ENCODE data around the gene HDAC7. TPM values are rescaled to one million over a fixed set of nuclear protein-coding genes. Genes with fewer than 3 reads are reported as not detected.

HDAC7 gene
- total and polyA plus RNA-seq, 7 experiments from 2014 or later: 16.7 to 194 (median 153) TPM

DNA sequence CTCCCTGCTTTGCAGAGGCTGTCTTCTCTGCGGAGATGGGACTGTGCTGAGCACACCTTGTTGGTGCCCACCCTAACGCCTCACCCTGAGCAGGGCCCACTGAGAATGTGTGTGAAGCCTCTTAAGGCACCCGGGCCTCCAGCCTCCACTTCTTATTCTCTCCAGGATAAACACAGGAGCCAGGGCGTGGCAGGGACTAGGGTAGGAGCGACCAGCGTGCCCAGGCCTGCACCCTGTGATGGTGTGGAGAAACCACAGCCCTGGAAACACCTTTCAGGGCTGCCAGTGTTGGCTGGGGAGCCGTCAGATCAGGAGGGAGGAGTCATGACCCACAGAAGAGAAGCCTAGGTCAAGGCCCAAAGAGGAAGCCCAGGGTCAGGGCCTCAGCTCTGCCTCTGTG is 43.8 kb upstream of the HDAC7 start:
- H3K4me1 ChIP-seq (ENCODE audit: control insufficient read depth in 2 of 2, insufficient read depth in 2 of 2, low read length in 2 of 2): no peaks in the 10 kb centered on the region
- ChIA-PET CTCF (no interaction called here), POLR2A (no interaction called here)
- no peaks in the 10 kb centered on the region for H3K9me3 Mint-ChIP-seq
- H3K27me3 ChIP-seq (ENCODE audit: control insufficient read depth in 2 of 2, insufficient read depth in 2 of 2, low read length in 2 of 2): no peaks in the 10 kb centered on the region
- no peak overlapping the region for H3K27ac ChIP-seq (ENCODE audit: low read depth, low read length)
- H3K4me1 Mint-ChIP-seq: peaks cover 0 to 85% (median 4%) of the 10 kb centered on the region in 7 donors
- intact Hi-C loops (cut with micrococcal nuclease): no loop called here
- H3K4me3 ChIP-seq (ENCODE audit: low read length): no peak overlapping the region
- H3K27ac Mint-ChIP-seq: no peak overlapping the region
- ATAC-seq: no peak
- peaks cover 0 to 32% (median 0%) of the 10 kb centered on the region in 5 donors for H3K36me3 Mint-ChIP-seq
- no peaks in the 10 kb centered on the region for H3K9me3 ChIP-seq (ENCODE audit: control insufficient read depth in 2 of 3, low read length in 3 of 3)
- no peak overlapping the region for H3K4me3 Mint-ChIP-seq
- no peak for DNase-seq
- no peaks in the 10 kb centered on the region for H3K27me3 Mint-ChIP-seq
- H3K36me3 ChIP-seq (ENCODE audit: control insufficient read depth in 2 of 3, insufficient read depth in 3 of 3, low read length in 3 of 3): no peaks in the 10 kb centered on the region

DNA sequence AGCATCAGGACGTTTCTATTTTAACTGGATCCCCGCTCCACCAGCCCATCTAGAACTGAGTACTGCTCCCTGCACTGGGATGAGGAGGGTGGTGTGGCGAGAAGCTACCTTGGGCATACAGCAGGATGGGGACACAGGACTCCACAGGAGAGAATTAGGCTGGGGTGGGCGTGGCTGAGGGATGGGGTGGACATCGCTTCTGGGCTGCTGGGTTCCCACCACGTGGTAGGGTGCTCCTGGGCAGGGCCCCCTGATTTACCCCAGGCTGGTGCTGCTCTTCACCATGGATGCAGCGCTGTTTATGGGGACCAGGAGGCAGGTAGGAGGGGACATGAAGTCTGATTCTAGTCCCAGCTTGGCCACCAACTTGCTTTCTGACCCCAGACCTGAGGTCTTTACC is 43.2 kb upstream of the HDAC7 start:
- Mint-ChIP-seq H3K36me3 (peaks cover 0 to 31% (median 0%) of the 10 kb centered on the region in 5 donors), H3K27me3 (no peaks in the 10 kb centered on the region), H3K4me1 (peaks cover 0 to 79% (median 4%) of the 10 kb centered on the region in 7 donors), H3K27ac (peak overlapping the region in 1 of 9 donors; percentile 13), H3K9me3 (no peaks in the 10 kb centered on the region), H3K4me3 (no peak overlapping the region)
- no peak for ATAC-seq
- Histone ChIP-seq H3K27ac (ENCODE audit: low read depth, low read length) (no peak overlapping the region), H3K36me3 (ENCODE audit: control insufficient read depth in 2 of 3, insufficient read depth in 3 of 3, low read length in 3 of 3) (no peaks in the 10 kb centered on the region), H3K9me3 (ENCODE audit: control insufficient read depth in 2 of 3, low read length in 3 of 3) (no peaks in the 10 kb centered on the region), H3K27me3 (ENCODE audit: control insufficient read depth in 2 of 2, insufficient read depth in 2 of 2, low read length in 2 of 2) (no peaks in the 10 kb centered on the region), H3K4me3 (ENCODE audit: low read length) (no peak overlapping the region), H3K4me1 (ENCODE audit: control insufficient read depth in 2 of 2, insufficient read depth in 2 of 2, low read length in 2 of 2) (no peaks in the 10 kb centered on the region)
- ChIA-PET POLR2A (no interaction called here), CTCF (interaction anchor here (1.6 kb wide), 1 partner anchor 20 kb away, joined by 3 read pairs; no protein-coding TSS in a partner anchor)
- intact Hi-C loops (cut with micrococcal nuclease): no loop called here
- DNase-seq: no peak

DNA sequence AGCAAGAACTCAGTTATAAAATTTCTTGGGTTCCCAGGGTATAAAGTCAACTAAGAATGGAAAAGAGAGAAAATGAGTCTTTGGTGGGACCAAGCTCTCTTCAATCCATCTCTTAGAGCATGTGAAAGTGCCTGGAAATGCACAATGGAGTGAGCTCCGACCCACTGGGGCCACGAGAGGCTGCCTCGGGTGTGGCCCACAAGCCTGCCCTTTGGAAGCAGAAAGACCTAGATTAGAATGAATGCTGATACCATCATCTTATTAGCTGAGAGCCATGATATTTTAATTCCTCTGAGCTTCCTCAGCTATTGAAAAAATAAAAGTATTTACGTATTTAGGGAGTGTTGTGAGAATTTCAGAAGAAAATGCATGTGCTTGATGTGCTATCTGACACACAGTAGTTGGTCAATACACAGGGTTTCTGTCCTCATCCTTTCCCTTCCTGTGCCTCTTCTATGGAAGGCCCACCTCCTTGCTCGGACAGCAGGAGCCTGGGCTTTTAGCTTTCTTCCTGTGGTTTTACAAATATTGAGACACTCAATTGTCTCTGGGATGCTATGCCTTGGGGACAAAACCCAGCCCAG is 42.6 kb upstream of the HDAC7 start:
- ATAC-seq: no peak
- Mint-ChIP-seq H3K4me1 (peaks cover 0 to 73% (median 4%) of the 10 kb centered on the region in 7 donors), H3K27ac (no peak overlapping the region), H3K36me3 (peaks cover 0 to 29% (median 0%) of the 10 kb centered on the region in 5 donors), H3K27me3 (no peaks in the 10 kb centered on the region), H3K4me3 (no peak overlapping the region), H3K9me3 (no peaks in the 10 kb centered on the region)
- Histone ChIP-seq H3K4me3 (ENCODE audit: low read length) (no peak overlapping the region), H3K36me3 (ENCODE audit: control insufficient read depth in 2 of 3, insufficient read depth in 3 of 3, low read length in 3 of 3) (no peaks in the 10 kb centered on the region), H3K27ac (ENCODE audit: low read depth, low read length) (no peak overlapping the region), H3K4me1 (ENCODE audit: control insufficient read depth in 2 of 2, insufficient read depth in 2 of 2, low read length in 2 of 2) (no peaks in the 10 kb centered on the region), H3K9me3 (ENCODE audit: control insufficient read depth in 2 of 3, low read length in 3 of 3) (no peaks in the 10 kb centered on the region), H3K27me3 (ENCODE audit: control insufficient read depth in 2 of 2, insufficient read depth in 2 of 2, low read length in 2 of 2) (no peaks in the 10 kb centered on the region)
- ChIA-PET POLR2A (no interaction called here), CTCF (interaction anchor here (1.6 kb wide), 1 partner anchor 21 kb away, joined by 3 read pairs; no protein-coding TSS in a partner anchor)
- DNase-seq: no peak
- intact Hi-C loops (cut with micrococcal nuclease): no loop called here

DNA sequence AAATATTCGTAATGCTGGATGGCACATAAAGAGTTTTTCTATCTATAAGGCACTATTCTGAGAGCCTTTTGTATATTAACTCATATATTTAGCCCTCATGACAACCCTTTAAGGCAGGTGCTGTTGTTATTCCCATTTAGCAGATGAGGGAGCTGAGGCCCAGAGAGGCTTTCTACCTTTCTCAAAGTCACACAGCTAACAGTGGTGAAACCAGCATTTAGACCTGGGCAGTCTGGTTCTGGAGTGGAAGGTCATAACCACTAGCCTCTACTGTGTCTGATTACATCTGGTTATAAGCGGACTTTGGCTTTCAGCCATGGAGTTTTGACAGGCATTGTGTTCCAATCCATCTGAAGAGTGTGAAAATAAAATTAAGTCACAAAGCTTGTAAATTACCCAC is 41.2 kb upstream of the HDAC7 start:
- no peak for ATAC-seq
- H3K36me3 ChIP-seq (ENCODE audit: control insufficient read depth in 2 of 3, insufficient read depth in 3 of 3, low read length in 3 of 3): no peaks in the 10 kb centered on the region
- ChIA-PET POLR2A (interaction anchor here (0.7 to 0.9 kb wide), 2 partner anchors 23 to 91 kb away, joined by 3 read pairs; no protein-coding TSS in a partner anchor), CTCF (no interaction called here)
- no peak overlapping the region for H3K4me3 ChIP-seq (ENCODE audit: low read length)
- peaks cover 0 to 29% (median 0%) of the 10 kb centered on the region in 5 donors for H3K36me3 Mint-ChIP-seq
- peak overlapping the region in 1 of 9 donors; percentile 64 for H3K27ac Mint-ChIP-seq
- peak overlapping the region in 1 of 10 donors; percentile 8 for H3K4me3 Mint-ChIP-seq
- no peaks in the 10 kb centered on the region for H3K9me3 ChIP-seq (ENCODE audit: control insufficient read depth in 2 of 3, low read length in 3 of 3)
- H3K9me3 Mint-ChIP-seq: no peaks in the 10 kb centered on the region
- no peaks in the 10 kb centered on the region for H3K4me1 ChIP-seq (ENCODE audit: control insufficient read depth in 2 of 2, insufficient read depth in 2 of 2, low read length in 2 of 2)
- no peaks in the 10 kb centered on the region for H3K27me3 ChIP-seq (ENCODE audit: control insufficient read depth in 2 of 2, insufficient read depth in 2 of 2, low read length in 2 of 2)
- DNase-seq: no peak
- no peaks in the 10 kb centered on the region for H3K27me3 Mint-ChIP-seq
- peaks cover 0 to 61% (median 4%) of the 10 kb centered on the region in 7 donors for H3K4me1 Mint-ChIP-seq
- intact Hi-C loops (cut with micrococcal nuclease): no loop called here
- H3K27ac ChIP-seq (ENCODE audit: low read depth, low read length): no peak overlapping the region

DNA sequence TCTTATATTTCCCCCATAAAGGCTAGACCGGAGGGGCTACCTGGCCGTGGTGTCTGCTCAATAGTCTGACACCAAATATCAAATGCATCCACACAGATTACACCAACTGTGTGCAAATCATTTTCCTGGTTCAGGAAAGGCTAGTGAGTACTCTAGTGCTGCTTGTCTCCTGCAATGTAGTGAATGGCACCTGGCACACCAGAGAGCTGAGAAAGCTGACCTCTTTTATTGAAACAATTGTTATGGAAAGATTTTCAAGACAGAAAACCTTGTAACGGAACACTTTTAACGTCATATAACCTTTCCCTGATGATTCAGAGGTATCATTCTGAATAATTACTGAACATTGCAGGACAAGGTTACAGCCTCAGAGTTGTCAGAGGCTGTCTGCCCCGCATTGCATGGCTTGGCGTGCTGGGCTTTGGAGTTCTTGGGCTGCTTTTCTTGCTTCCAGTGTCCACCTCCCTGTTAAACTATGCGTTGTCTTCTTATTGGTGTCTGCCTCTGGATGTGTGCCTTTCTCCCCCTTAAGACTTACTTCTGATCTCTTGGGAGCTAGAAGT is 40.7 kb upstream of the HDAC7 start:
- Histone ChIP-seq H3K9me3 (ENCODE audit: control insufficient read depth in 2 of 3, low read length in 3 of 3) (no peaks in the 10 kb centered on the region), H3K27me3 (ENCODE audit: control insufficient read depth in 2 of 2, insufficient read depth in 2 of 2, low read length in 2 of 2) (no peaks in the 10 kb centered on the region), H3K4me1 (ENCODE audit: control insufficient read depth in 2 of 2, insufficient read depth in 2 of 2, low read length in 2 of 2) (no peaks in the 10 kb centered on the region), H3K4me3 (ENCODE audit: low read length) (no peak overlapping the region), H3K27ac (ENCODE audit: low read depth, low read length) (no peak overlapping the region), H3K36me3 (ENCODE audit: control insufficient read depth in 2 of 3, insufficient read depth in 3 of 3, low read length in 3 of 3) (no peaks in the 10 kb centered on the region)
- ChIA-PET POLR2A (interaction anchor here (0.7 to 0.9 kb wide), 2 partner anchors 23 to 91 kb away, joined by 3 read pairs; no protein-coding TSS in a partner anchor), CTCF (no interaction called here)
- Mint-ChIP-seq H3K4me3 (peak overlapping the region in 1 of 10 donors; percentile 47), H3K9me3 (no peaks in the 10 kb centered on the region), H3K4me1 (peaks cover 0 to 61% (median 4%) of the 10 kb centered on the region in 7 donors), H3K27me3 (no peaks in the 10 kb centered on the region), H3K36me3 (peaks cover 0 to 30% (median 0%) of the 10 kb centered on the region in 5 donors), H3K27ac (peak overlapping the region in 1 of 9 donors; percentile 64)
- intact Hi-C loops (cut with micrococcal nuclease): no loop called here
- ATAC-seq (no peak), DNase-seq (peak in 1 of 9 donors; percentile 54)

DNA sequence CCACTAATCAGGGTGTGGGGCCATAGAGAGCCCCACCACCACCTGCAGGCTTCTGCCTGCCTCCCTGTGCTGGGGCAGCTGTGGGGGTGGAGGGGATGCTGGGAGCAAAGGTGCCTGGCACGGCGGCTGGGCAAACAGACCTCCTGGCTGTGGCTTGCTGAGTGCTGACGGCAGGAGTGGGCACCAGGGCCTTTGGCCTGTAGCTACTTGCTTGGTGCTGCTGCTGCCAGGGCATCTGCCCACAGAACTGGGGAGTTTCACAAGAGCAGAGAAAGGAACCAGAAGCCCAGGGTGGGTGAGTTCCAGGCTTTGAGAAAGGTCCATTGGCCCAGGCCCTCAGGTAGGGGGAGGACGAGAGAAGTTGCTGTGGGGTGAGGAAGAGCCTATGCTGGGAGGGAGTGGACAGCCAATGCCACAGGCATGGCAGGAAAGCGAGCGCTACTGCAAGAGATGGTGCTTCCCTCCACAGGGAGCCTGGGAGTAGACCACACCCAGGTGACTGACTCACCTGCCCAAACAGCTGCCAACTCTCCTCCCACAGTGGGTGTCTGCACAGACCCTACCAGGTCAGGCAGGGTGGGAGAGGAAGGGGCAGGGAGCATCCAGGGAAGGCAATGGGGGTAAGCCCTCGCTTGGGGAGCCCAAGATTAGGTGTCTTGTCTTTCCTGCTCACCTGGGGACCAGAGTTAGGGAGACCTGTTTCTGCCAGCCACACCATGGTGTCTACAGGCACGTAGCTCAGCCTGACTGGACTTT is 39.0 kb upstream of the HDAC7 start:
- CTCF ChIA-PET: no interaction called here
- Mint-ChIP-seq H3K27ac (peak overlapping the region in 1 of 9 donors; percentile 7), H3K4me1 (peaks cover 0 to 46% (median 4%) of the 10 kb centered on the region in 7 donors)

More for the DNA sequence above, 39.0 kb upstream of the HDAC7 start:
- no peaks in the 10 kb centered on the region for H3K4me1 ChIP-seq (ENCODE audit: control insufficient read depth in 2 of 2, insufficient read depth in 2 of 2, low read length in 2 of 2)
- no peak for DNase-seq
- no peaks in the 10 kb centered on the region for H3K27me3 ChIP-seq (ENCODE audit: control insufficient read depth in 2 of 2, insufficient read depth in 2 of 2, low read length in 2 of 2)
- ATAC-seq: no peak
- POLR2A ChIA-PET: no interaction called here
- no peak overlapping the region for H3K4me3 Mint-ChIP-seq
- no peaks in the 10 kb centered on the region for H3K9me3 ChIP-seq (ENCODE audit: control insufficient read depth in 2 of 3, low read length in 3 of 3)
- intact Hi-C loops (cut with micrococcal nuclease): loop anchor here in 1 of 2 donors (5.0 kb wide), 1 partner anchor 89 kb away; no protein-coding TSS in a partner anchor
- H3K36me3 Mint-ChIP-seq: peaks cover 0 to 23% (median 0%) of the 10 kb centered on the region in 5 donors
- no peak overlapping the region for H3K27ac ChIP-seq (ENCODE audit: low read depth, low read length)
- H3K36me3 ChIP-seq (ENCODE audit: control insufficient read depth in 2 of 3, insufficient read depth in 3 of 3, low read length in 3 of 3): no peaks in the 10 kb centered on the region
- H3K9me3 Mint-ChIP-seq: no peaks in the 10 kb centered on the region
- H3K4me3 ChIP-seq (ENCODE audit: low read length): no peak overlapping the region
- no peaks in the 10 kb centered on the region for H3K27me3 Mint-ChIP-seq

Data from naive thymus-derived CD4-positive, alpha-beta T cell (primary cell).